ENCODE results near the gene CNTN5. TPM values are rescaled to one million over a fixed set of nuclear protein-coding genes. Genes with fewer than 3 reads are reported as not detected.

CNTN5 gene
- total RNA-seq, 1 donor from 2014 or later: not detected

DNA sequence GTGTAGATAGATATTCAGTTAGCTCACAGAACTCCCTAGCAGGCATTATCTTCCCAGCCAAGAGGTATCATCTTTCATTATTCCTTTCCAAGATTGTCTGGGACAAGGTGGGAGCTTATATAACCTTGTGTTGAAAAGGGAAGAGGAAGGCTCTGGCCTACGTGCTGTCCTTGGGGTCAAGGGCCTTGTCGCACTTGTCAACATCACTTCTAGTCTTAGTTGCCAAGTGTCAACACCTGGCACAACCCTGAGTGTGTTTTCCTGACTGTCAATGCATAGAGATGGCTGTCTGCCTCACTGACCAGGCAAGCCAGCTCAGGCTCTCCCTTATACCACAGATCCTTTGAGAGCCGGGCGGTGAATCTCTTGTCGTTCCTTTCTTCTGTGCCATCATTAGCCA lies 331.9 kb downstream of the CNTN5 start:
- H3K9me3 Mint-ChIP-seq (ENCODE audit: low read depth): no peaks in the 10 kb centered on the region
- H3K27me3 Mint-ChIP-seq (ENCODE audit: low read depth): peaks cover 5% of the 10 kb centered on the region
- no peaks in the 10 kb centered on the region for H3K36me3 Mint-ChIP-seq (ENCODE audit: low read depth)
- TF ChIP-seq, protein P1, sequence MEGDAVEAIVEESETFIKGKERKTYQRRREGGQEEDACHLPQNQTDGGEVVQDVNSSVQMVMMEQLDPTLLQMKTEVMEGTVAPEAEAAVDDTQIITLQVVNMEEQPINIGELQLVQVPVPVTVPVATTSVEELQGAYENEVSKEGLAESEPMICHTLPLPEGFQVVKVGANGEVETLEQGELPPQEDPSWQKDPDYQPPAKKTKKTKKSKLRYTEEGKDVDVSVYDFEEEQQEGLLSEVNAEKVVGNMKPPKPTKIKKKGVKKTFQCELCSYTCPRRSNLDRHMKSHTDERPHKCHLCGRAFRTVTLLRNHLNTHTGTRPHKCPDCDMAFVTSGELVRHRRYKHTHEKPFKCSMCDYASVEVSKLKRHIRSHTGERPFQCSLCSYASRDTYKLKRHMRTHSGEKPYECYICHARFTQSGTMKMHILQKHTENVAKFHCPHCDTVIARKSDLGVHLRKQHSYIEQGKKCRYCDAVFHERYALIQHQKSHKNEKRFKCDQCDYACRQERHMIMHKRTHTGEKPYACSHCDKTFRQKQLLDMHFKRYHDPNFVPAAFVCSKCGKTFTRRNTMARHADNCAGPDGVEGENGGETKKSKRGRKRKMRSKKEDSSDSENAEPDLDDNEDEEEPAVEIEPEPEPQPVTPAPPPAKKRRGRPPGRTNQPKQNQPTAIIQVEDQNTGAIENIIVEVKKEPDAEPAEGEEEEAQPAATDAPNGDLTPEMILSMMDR (IDR thresholded peaks at IDR 0.05): no peak
- H3K4me3 Mint-ChIP-seq (ENCODE audit: unreplicated experiment): no peak overlapping the region
- H3K27ac Mint-ChIP-seq (ENCODE audit: unreplicated experiment): no peak overlapping the region
- H3K4me1 Mint-ChIP-seq (ENCODE audit: low read depth): no peaks in the 10 kb centered on the region
- DNase-seq (ENCODE audit: low spot score): no peak

- TF ChIP-seq, protein P1 (IDR thresholded peaks at IDR 0.05): no peak
- Mint-ChIP-seq H3K36me3 (ENCODE audit: low read depth) (no peaks in the 10 kb centered on the region), H3K9me3 (ENCODE audit: low read depth) (no peaks in the 10 kb centered on the region), H3K27ac (ENCODE audit: unreplicated experiment) (no peak overlapping the region), H3K27me3 (ENCODE audit: low read depth) (peaks cover 17% of the 10 kb centered on the region), H3K4me1 (ENCODE audit: low read depth) (peaks cover 7% of the 10 kb centered on the region), H3K4me3 (ENCODE audit: unreplicated experiment) (no peak overlapping the region)
- no peak for DNase-seq (ENCODE audit: low spot score)
These were observed 345.8 kb downstream of the CNTN5 start for GRCh38 chr11:99366546-99366945.

GRCh38 chr11:99368583-99368982 lies 347.8 kb downstream of the CNTN5 start:
- Mint-ChIP-seq H3K9me3 (ENCODE audit: low read depth) (no peaks in the 10 kb centered on the region), H3K4me1 (ENCODE audit: low read depth) (peaks cover 7% of the 10 kb centered on the region), H3K36me3 (ENCODE audit: low read depth) (no peaks in the 10 kb centered on the region), H3K4me3 (ENCODE audit: unreplicated experiment) (no peak overlapping the region), H3K27me3 (ENCODE audit: low read depth) (peaks cover 11% of the 10 kb centered on the region), H3K27ac (ENCODE audit: unreplicated experiment) (no peak overlapping the region)
- TF ChIP-seq, protein P1 (IDR thresholded peaks at IDR 0.05): no peak
- DNase-seq (ENCODE audit: low spot score): no peak

GRCh38 chr11:99370549-99371216 lies 349.9 kb downstream of the CNTN5 start:
- TF ChIP-seq, protein P1 (IDR thresholded peaks at IDR 0.05): no peak
- H3K4me3 Mint-ChIP-seq (ENCODE audit: unreplicated experiment): no peak overlapping the region
- H3K27me3 Mint-ChIP-seq (ENCODE audit: low read depth): peaks cover 8% of the 10 kb centered on the region
- H3K27ac Mint-ChIP-seq (ENCODE audit: unreplicated experiment): no peak overlapping the region
- no peak for DNase-seq (ENCODE audit: low spot score)
- H3K9me3 Mint-ChIP-seq (ENCODE audit: low read depth): peaks cover 3% of the 10 kb centered on the region
- H3K4me1 Mint-ChIP-seq (ENCODE audit: low read depth): peaks cover 7% of the 10 kb centered on the region
- no peaks in the 10 kb centered on the region for H3K36me3 Mint-ChIP-seq (ENCODE audit: low read depth)

DNA sequence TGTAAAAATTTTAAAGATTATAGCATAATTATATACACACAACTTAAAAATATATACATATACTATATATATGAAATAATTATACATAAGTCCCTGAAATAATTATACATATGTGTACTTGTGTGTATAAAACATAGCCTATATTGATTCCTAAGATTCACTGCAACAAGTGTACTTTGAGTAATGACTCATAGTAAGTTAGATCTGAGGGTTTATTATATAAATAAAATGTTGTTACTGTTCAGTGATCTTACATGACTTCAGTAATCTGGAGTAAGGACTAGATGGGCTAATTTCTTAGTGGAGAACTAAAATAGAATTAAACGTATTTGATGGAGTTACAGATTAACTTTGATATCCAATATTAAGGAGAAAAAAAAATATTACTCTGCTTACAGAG lies 350.5 kb downstream of the CNTN5 start:
- H3K27me3 Mint-ChIP-seq (ENCODE audit: low read depth): peaks cover 6% of the 10 kb centered on the region
- no peak overlapping the region for H3K4me3 Mint-ChIP-seq (ENCODE audit: unreplicated experiment)
- no peak overlapping the region for H3K27ac Mint-ChIP-seq (ENCODE audit: unreplicated experiment)
- no peak for DNase-seq (ENCODE audit: low spot score)
- TF ChIP-seq, protein P1 (IDR thresholded peaks at IDR 0.05): no peak
- H3K4me1 Mint-ChIP-seq (ENCODE audit: low read depth): peaks cover 7% of the 10 kb centered on the region
- H3K36me3 Mint-ChIP-seq (ENCODE audit: low read depth): no peaks in the 10 kb centered on the region
- peaks cover 3% of the 10 kb centered on the region for H3K9me3 Mint-ChIP-seq (ENCODE audit: low read depth)

All from chondrocyte (in vitro differentiated cells).